GM20000 (cell line): ENCODE measurements around the gene ASCC3.
"Not testable (repeated sequence)": the region's sequence is repeated elsewhere in the genome, so short reads cannot be mapped to it uniquely, and the experiment has no call there.

Source experiments
- DNase-seq: peaks from one replicate; pipeline ENCODE4 v3.0.0; 2012; ENCODE audit warnings: low spot score
- TF ChIP-seq, protein P1 (sequence below): IDR thresholded peaks from 2 replicates; pipeline ENCODE4 v1.5.1; 2012; ENCODE audit warnings: mild to moderate bottlenecking, control low read depth; ENCODE audit errors: extremely low read depth, missing control alignments

ASCC3 gene

GRCh38 chr6:100740439-100740838, 140.7 kb downstream of the ASCC3 start:
- TF ChIP-seq, protein P1, sequence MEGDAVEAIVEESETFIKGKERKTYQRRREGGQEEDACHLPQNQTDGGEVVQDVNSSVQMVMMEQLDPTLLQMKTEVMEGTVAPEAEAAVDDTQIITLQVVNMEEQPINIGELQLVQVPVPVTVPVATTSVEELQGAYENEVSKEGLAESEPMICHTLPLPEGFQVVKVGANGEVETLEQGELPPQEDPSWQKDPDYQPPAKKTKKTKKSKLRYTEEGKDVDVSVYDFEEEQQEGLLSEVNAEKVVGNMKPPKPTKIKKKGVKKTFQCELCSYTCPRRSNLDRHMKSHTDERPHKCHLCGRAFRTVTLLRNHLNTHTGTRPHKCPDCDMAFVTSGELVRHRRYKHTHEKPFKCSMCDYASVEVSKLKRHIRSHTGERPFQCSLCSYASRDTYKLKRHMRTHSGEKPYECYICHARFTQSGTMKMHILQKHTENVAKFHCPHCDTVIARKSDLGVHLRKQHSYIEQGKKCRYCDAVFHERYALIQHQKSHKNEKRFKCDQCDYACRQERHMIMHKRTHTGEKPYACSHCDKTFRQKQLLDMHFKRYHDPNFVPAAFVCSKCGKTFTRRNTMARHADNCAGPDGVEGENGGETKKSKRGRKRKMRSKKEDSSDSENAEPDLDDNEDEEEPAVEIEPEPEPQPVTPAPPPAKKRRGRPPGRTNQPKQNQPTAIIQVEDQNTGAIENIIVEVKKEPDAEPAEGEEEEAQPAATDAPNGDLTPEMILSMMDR: no peak
- DNase-seq: no peak

DNA sequence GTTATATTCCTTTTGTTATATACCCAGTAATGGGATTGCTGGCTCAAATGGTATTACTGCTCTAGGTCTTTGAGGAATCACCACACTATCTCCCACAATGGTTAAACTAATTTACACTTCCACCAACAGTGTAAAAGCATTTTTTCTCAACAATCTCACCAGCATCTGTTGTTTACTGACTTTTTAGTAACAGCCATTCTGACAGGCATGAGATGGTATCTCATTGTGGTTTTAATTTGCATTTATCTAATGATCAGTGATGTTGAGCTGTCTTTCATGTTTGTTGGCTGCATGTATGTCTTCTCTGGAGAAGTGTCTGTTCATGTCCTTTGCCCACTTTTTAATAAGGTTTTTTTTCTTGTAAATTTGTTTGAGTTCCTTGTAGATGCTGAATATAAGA, 143.4 kb downstream of the ASCC3 start:
- not testable (repeated sequence) for DNase-seq

DNA sequence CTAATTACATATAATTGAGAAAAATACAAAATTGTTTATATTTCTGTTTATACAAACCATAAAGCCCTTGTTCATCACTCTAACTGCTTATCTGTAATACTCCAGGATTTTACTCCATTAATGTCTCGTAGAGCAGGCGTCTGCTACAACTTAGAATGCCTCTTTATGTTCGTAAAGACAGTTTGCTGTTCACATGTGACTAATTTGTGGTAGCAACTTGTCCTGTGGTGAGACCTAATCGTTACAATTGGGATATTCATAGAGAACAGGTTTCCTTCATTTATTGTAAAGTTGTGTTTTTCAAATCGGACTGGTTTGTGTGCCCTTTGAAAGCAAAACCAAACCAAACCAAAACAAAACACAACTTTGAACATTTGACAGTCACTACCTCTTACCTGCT, 149.7 kb downstream of the ASCC3 start:
- no peak for DNase-seq
- TF ChIP-seq, protein P1: no peak

DNA sequence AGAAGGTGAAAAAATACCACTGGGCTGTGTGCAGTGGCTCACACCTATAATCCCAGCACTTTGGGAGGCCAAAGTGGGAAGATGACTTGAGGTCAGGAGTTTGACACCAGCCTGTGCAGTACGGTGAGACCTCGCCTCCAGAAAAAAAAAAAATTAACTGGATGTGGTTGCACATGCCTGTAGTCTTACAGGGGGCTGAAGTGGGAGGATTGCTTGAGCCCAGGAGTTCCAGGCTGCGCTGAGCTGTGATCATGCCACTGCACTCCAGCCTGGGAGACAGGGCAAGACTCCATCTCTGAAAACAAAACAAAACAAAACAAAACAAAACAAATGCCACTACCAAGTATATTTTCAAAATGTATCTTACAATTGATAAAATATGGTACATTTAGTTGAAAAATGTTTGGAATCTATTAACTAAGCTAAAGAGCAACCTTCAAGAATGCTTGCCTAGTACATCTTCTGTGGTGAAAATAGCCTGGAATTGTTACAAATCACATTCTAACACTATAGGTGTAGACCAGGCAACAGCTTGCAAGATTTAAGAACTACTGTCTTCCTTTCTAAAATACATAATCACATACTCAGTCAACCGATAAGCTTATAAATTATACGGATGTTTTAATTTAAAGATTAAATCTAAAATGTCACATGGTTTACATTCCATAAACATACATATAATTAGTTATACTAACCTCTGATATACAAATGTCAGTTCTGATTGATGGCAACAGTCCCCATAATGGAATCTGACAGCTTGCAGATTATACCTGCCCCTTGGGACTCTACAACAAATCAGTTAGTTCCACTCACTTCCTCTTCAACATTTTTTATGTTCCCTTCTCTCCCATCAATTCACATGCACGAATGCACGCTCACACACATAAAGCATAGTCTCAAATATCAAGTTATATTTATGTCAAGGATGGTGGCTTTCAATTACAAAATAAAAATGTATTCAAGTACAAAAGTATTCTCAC, 150.8 kb downstream of the ASCC3 start:
- no peak for DNase-seq
- TF ChIP-seq, protein P1: no peak

DNA sequence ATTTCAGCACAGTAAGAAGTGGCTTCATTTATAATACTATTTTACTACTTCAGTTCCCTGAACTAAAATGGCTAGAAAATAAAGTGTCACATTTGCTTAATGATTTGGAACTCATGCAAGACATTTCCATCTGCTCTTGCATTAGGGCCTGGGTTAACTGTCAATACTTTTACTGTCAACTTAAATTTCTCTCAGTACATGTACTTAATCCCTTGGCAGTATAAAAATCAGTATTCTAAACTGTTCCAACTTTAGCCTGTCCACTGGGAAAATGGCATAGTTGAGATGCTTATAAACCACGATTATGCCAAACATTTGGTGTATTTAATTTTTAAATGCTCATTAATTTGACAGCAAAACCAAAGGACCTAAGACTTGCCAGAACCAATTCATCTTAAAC, 154.5 kb downstream of the ASCC3 start:
- DNase-seq: no peak
- TF ChIP-seq, protein P1: no peak

GRCh38 chr6:100724696-100725095, 156.4 kb downstream of the ASCC3 start:
- DNase-seq: no peak
- TF ChIP-seq, protein P1: no peak

- DNase-seq: no peak
- TF ChIP-seq, protein P1: no peak
Observed at GRCh38 chr6:100724222-100724621, 156.9 kb downstream of the ASCC3 start.

DNA sequence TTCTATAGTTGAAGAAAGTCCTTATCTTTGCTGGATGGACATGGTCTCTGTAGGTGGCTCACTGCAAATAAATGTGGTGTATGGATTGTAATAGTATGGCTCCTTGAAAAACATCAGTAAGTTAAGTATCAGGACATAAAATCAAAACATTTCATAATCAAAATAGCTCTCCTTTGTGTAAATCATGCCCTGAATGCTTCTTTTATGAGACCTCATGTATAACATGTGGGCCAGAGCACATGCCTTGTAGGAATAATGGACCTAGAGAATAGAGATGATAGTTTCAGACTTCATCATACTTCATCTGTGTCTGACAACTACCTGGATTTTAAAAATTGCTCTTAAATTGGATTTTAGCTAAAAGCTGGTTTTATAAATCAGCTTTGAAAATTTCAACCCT, 159.9 kb downstream of the ASCC3 start:
- DNase-seq: no peak
- TF ChIP-seq, protein P1: no peak
